Heart right ventricle (tissue), 16 donors: ENCODE results near the gene TEF. TPM values are rescaled to one million over a fixed set of nuclear protein-coding genes. Genes with fewer than 3 reads are reported as not detected.

Source experiments
- ATAC-seq, 8 donors: fragments of 200-7000 bp; cut with Tn5 transposase; one replicate each; pipeline ENCODE4 v1.9.1; 2020; ENCODE audit warnings: mild to moderate bottlenecking in 8 of 8, moderate library complexity in 8 of 8, moderate number of reproducible peaks in 1 of 8
- DNase-seq, 2 donors: peaks; one replicate each; pipeline ENCODE4 v3.0.0-alpha.2; 2020
- H3K27ac ChIP-seq, 10 donors: fragments of 200-600 bp; sonication (generic) in 2 of 10; one replicate each; pipeline versions ENCODE4 v1.5.0 to v1.8.0; 2020 to 2022; ENCODE audit warnings: mild to moderate bottlenecking in 3 of 10
- H3K27me3 ChIP-seq, 7 donors: fragments of 200-600 bp; one replicate each; pipeline ENCODE4 v1.8.0; 2021 to 2022; ENCODE audit warnings: mild to moderate bottlenecking in 2 of 7
- H3K36me3 ChIP-seq, 9 donors: fragments of 200-600 bp; sonication (generic) in 1 of 9; one replicate each; pipeline versions ENCODE4 v1.5.0 to v1.8.0; 2020 to 2022; ENCODE audit warnings: mild to moderate bottlenecking in 2 of 9
- H3K4me1 ChIP-seq, 9 donors: fragments of 200-600 bp; sonication (generic) in 1 of 9; one replicate each; pipeline versions ENCODE4 v1.5.0 to v1.8.0; 2020 to 2022; ENCODE audit warnings: mild to moderate bottlenecking in 4 of 9
- H3K4me3 ChIP-seq, 10 donors: fragments of 200-600 bp; sonication (generic) in 2 of 10; one replicate each; pipeline versions ENCODE4 v1.5.0 to v1.8.0; 2020 to 2022; ENCODE audit warnings: mild to moderate bottlenecking in 7 of 10, moderate library complexity in 2 of 10
- H3K9me3 ChIP-seq, 11 donors: fragments of 200-600 bp in 10 of 11; sonication (generic) in 2 of 11; one replicate each; pipeline versions ENCODE4 v1.5.0 to v1.8.0; 2013 to 2022; ENCODE audit warnings: mild to moderate bottlenecking in 2 of 11, control low read depth in 1 of 11, moderate library complexity in 1 of 11
- WGBS, 2 donors: extraction: QIAGEN DNeasy Blood & Tissue Kit; methylation state at CpG; one replicate each; pipeline ENCODE4 v1.1.7; 2013; ENCODE audit warnings: inconsistent platforms in 1 of 2; 5-methylcytosine and 5-hydroxymethylcytosine counted together
- intact Hi-C, 10 donors: fragments of 100-400 bp; cut with DNase I; formaldehyde crosslinking; loops; one replicate each; pipeline versions ENCODE4 v1.11.1 to v1.14.2; 2022
- polyA plus RNA-seq, 2 donors: library from polyadenylated mRNA; stranded (reverse); fragments of 200-250 nt; gene quantifications; one replicate each; pipeline ENCODE4 v1.2.3, GENCODE V29; 2013
- total RNA-seq, 10 donors: library from RNA; stranded (reverse); fragmentation: NEBNext Ultra II Directional in 3 of 10; extraction: Animal tissue kit (Norgen Biotek cat#: 25700) in 3 of 10; gene quantifications; one replicate each; pipeline versions ENCODE4 v1.2.1 to v1.2.4, GENCODE V29; 2021 to 2023
- TF ChIP-seq, protein P1 (sequence below), 9 donors: fragments of 200-600 bp; sonication (generic) in 2 of 9; IDR thresholded peaks; one replicate each; pipeline versions ENCODE4 v1.5.0 to v1.8.0; 2021 to 2022; ENCODE audit warnings: antibody characterized with exemption in 9 of 9, mild to moderate bottlenecking in 5 of 9, moderate library complexity in 1 of 9
- donor health status: Arrhythmogenic right ventricular cardiomyopathy.
- donor health status: ischemic (EF 13 %, LVEDD 7.1; RV severe dilation, severe dysfunction).
- donor health status: healthy with polysubstance abuse.
- donor health status: DM: no; HTN: yes; CAD: no.
- donor health status: DM: no; HTN: no; CAD: no.
- donor health status: ischemic (EF 25% LVEDD 6.9; RV normal size, moderate dysfunction).
- donor health status: ischemic (EF 25% LVEDD 5.7; RV mildly dilated, moderate dysfunction).
- donor health status: healthy.
- donor health status: DM: yes; HTN: yes; CAD: no.
- donor health status: Ischemic cardiomyopathy.
- donor health status: ischemic (EF 35%, LVEDD 5.7; RV mildly dilated, moderate dysfunction).
- donor health status: nonischemic (EF 11% LVEDD 7.7; RV severe dilation, severe dysfunction).
- donor health status: DM: yes; HTN: yes; CAD: no.
- donor health status: PGD.
- donor health status: ischemic (EF 29% LVEDD 5.4; RV normal size, mild dysfunction).
- donor health status: nonischemic (EF 23%, LVEDD 6.1; RV moderate dilation, normal function).

Gene TEF
- total and polyA plus RNA-seq, 12 donors: 5.5 to 29.1 (median 16.9) TPM

GRCh38 chr22:41394012-41394356 lies 12.2 kb downstream of the TEF start:
- TF ChIP-seq, protein P1, sequence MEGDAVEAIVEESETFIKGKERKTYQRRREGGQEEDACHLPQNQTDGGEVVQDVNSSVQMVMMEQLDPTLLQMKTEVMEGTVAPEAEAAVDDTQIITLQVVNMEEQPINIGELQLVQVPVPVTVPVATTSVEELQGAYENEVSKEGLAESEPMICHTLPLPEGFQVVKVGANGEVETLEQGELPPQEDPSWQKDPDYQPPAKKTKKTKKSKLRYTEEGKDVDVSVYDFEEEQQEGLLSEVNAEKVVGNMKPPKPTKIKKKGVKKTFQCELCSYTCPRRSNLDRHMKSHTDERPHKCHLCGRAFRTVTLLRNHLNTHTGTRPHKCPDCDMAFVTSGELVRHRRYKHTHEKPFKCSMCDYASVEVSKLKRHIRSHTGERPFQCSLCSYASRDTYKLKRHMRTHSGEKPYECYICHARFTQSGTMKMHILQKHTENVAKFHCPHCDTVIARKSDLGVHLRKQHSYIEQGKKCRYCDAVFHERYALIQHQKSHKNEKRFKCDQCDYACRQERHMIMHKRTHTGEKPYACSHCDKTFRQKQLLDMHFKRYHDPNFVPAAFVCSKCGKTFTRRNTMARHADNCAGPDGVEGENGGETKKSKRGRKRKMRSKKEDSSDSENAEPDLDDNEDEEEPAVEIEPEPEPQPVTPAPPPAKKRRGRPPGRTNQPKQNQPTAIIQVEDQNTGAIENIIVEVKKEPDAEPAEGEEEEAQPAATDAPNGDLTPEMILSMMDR (IDR thresholded peaks at IDR 0.05): no peak
- Histone ChIP-seq H3K36me3 (peaks cover 0 to 100% (median 63%) of the 10 kb centered on the region in 9 donors), H3K4me1 (peaks cover 0 to 28% (median 15%) of the 10 kb centered on the region in 9 donors), H3K4me3 (no peak overlapping the region), H3K9me3 (no peaks in the 10 kb centered on the region), H3K27me3 (no peaks in the 10 kb centered on the region), H3K27ac (peak overlapping the region; percentile 35 to 71 (median 65))
- DNase-seq (no peak), ATAC-seq (peak in 1 of 8 donors; percentile 2)
- intact Hi-C loops: loop anchor here in 1 of 10 donors (10.0 kb wide), 1 partner anchor 201 kb away; no protein-coding TSS in a partner anchor
- WGBS, 2 donors: 91 to 94% methylated on average over 11 of the region's 11 CpGs

- peak overlapping the region in 3 of 10 donors; percentile 67 to 71 (median 69) for H3K27ac ChIP-seq
- ATAC-seq: no peak
Observed at GRCh38 chr22:41395531-41396240, 13.9 kb downstream of the TEF start.

GRCh38 chr22:41397143-41397811 lies 15.5 kb downstream of the TEF start:
- no peak for ATAC-seq
- DNase-seq: no peak
- Histone ChIP-seq H3K9me3 (no peaks in the 10 kb centered on the region), H3K36me3 (peaks cover 0 to 75% (median 44%) of the 10 kb centered on the region in 9 donors), H3K27me3 (no peaks in the 10 kb centered on the region), H3K27ac (no peak overlapping the region), H3K4me3 (no peak overlapping the region), H3K4me1 (peaks cover 0 to 35% (median 19%) of the 10 kb centered on the region in 9 donors)
- intact Hi-C loops: loop anchor here in 1 of 10 donors (10.0 kb wide), 1 partner anchor 198 kb away; no protein-coding TSS in a partner anchor
- TF ChIP-seq, protein P1 (IDR thresholded peaks at IDR 0.05): no peak
- WGBS, 2 donors: 88 to 91% methylated on average over 19 of the region's 19 CpGs

More at GRCh38 chr22:41395531-41396240, 13.9 kb downstream of the TEF start:
- WGBS, 2 donors: 94% methylated on average over 37 of the region's 37 CpGs
- intact Hi-C loops: loop anchor here in 1 of 10 donors (10.0 kb wide), 1 partner anchor 199 kb away; no protein-coding TSS in a partner anchor
- Histone ChIP-seq H3K4me3 (no peak overlapping the region), H3K36me3 (peaks cover 0 to 91% (median 52%) of the 10 kb centered on the region in 9 donors), H3K9me3 (no peaks in the 10 kb centered on the region), H3K4me1 (peaks cover 0 to 28% (median 15%) of the 10 kb centered on the region in 9 donors), H3K27me3 (no peaks in the 10 kb centered on the region)
- no peak for DNase-seq
- TF ChIP-seq, protein P1 (IDR thresholded peaks at IDR 0.05): no peak

DNA sequence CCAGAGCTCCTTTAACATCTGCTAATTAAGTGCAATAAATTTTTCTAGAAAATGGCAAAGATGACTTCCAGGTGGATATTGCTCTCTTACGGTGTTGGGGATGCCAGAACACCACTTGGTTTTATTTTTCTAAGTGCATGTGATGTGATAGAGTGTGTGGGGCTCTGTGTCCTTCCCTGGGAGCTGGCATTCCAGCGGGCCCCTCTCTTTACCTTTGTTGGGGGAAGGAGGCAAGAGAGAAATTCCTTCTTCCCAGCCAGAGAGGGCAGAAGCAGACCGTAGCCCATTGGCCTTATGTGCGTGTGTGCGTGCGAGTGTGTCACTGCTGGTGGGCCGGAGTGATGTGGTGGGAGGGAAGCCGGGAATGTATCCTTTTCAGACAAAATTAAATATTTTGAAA lies 17.2 kb downstream of the TEF start:
- Histone ChIP-seq H3K9me3 (no peaks in the 10 kb centered on the region), H3K27ac (no peak overlapping the region), H3K36me3 (peaks cover 0 to 62% (median 44%) of the 10 kb centered on the region in 9 donors), H3K4me3 (no peak overlapping the region), H3K27me3 (no peaks in the 10 kb centered on the region), H3K4me1 (peaks cover 0 to 38% (median 31%) of the 10 kb centered on the region in 9 donors)
- TF ChIP-seq, protein P1 (IDR thresholded peaks at IDR 0.05): no peak
- 89 to 90% methylated on average over 8 of the region's 8 CpGs for WGBS, 2 donors
- intact Hi-C loops: loop anchor here in 1 of 10 donors (10.0 kb wide), 1 partner anchor 196 kb away; no protein-coding TSS in a partner anchor
- DNase-seq (no peak), ATAC-seq (no peak)
